Adipocyte (in vitro differentiated cells): Measurements from ENCODE around the gene ITSN1.

Experiments
- DNase-seq: peaks from one replicate; pipeline ENCODE4 v3.0.0-alpha.2; 2015; ENCODE audit warnings: low read depth
- H3K27me3 ChIP-seq: replicated peaks from 2 replicates; pipeline ENCODE4 v1.7.0; 2013; ENCODE audit warnings: mild to moderate bottlenecking, low read length, moderate library complexity; ENCODE audit not compliant: control insufficient read depth, insufficient read depth
- H3K36me3 ChIP-seq: 2 replicates; pipeline ENCODE4 v1.7.0; 2013; ENCODE audit warnings: low read length, mild to moderate bottlenecking, moderate library complexity; ENCODE audit not compliant: control insufficient read depth, insufficient read depth, severe bottlenecking
- H3K4me1 ChIP-seq: 2 replicates; pipeline ENCODE4 v1.7.0; 2013; ENCODE audit warnings: mild to moderate bottlenecking, low read length, moderate library complexity; ENCODE audit not compliant: control insufficient read depth, insufficient read depth
- H3K4me3 ChIP-seq: 2 replicates; pipeline ENCODE4 v1.7.0; 2013; ENCODE audit warnings: mild to moderate bottlenecking, low read length, moderate library complexity
- H3K9ac ChIP-seq: 2 replicates; pipeline ENCODE4 v1.7.0; 2013; ENCODE audit warnings: mild to moderate bottlenecking, low read length, moderate library complexity
- H3K9me3 ChIP-seq: 2 replicates; pipeline ENCODE4 v1.7.0; 2013; ENCODE audit warnings: mild to moderate bottlenecking, low read length, moderate library complexity; ENCODE audit not compliant: control insufficient read depth

The ITSN1 gene

GRCh38 chr21:33641352-33642026 is 812 bp upstream of the ITSN1 start, which contains the start of gene CRYZL1:
TSS of gene CRYZL1 (minus strand) at chr21:33641741. CDS start at chr21:33631551, 10,190 bp downstream.
- DNase-seq = peak; percentile 100
- H3K9ac ChIP-seq = peak within 1 kb of the TSS; percentile 97
- no peaks in the 10 kb centered on the region for H3K9me3 ChIP-seq
- H3K27me3 ChIP-seq = no peaks in the 10 kb centered on the region
- peak within 1 kb of the TSS; percentile 98 for H3K4me3 ChIP-seq
- H3K36me3 ChIP-seq = no peaks in the 10 kb centered on the region
- H3K4me1 ChIP-seq = peaks cover 30% of the 10 kb centered on the region

- peaks cover 30% of the 10 kb centered on the region for H3K4me1 ChIP-seq
- peak overlapping the region; percentile 98 for H3K4me3 ChIP-seq
- no peaks in the 10 kb centered on the region for H3K27me3 ChIP-seq
- H3K36me3 ChIP-seq = no peaks in the 10 kb centered on the region
- DNase-seq = peak; percentile 63
- peak overlapping the region; percentile 97 for H3K9ac ChIP-seq
- no peaks in the 10 kb centered on the region for H3K9me3 ChIP-seq
Observed at GRCh38 chr21:33642896-33643657, 776 bp downstream of the ITSN1 start.

GRCh38 chr21:33643658-33644311 is 1.5 kb downstream of the ITSN1 start:
- Histone ChIP-seq H3K4me1 (peaks cover 30% of the 10 kb centered on the region), H3K27me3 (no peaks in the 10 kb centered on the region), H3K9me3 (no peaks in the 10 kb centered on the region), H3K36me3 (no peaks in the 10 kb centered on the region), H3K4me3 (peak overlapping the region; percentile 98), H3K9ac (peak overlapping the region; percentile 97)
- DNase-seq = peak; percentile 52

- peaks cover 30% of the 10 kb centered on the region for H3K4me1 ChIP-seq
- no peaks in the 10 kb centered on the region for H3K27me3 ChIP-seq
- peak overlapping the region; percentile 98 for H3K4me3 ChIP-seq
- no peaks in the 10 kb centered on the region for H3K36me3 ChIP-seq
- no peaks in the 10 kb centered on the region for H3K9me3 ChIP-seq
- DNase-seq = peak; percentile 66
- peak overlapping the region; percentile 97 for H3K9ac ChIP-seq
Observed at GRCh38 chr21:33644383-33645074, 2.2 kb downstream of the ITSN1 start.

- no peak for DNase-seq
- no peak overlapping the region for H3K4me3 ChIP-seq
- H3K4me1 ChIP-seq = peaks cover 25% of the 10 kb centered on the region
- no peaks in the 10 kb centered on the region for H3K9me3 ChIP-seq
- H3K27me3 ChIP-seq = no peaks in the 10 kb centered on the region
- H3K9ac ChIP-seq = no peak overlapping the region
- no peaks in the 10 kb centered on the region for H3K36me3 ChIP-seq
Observed at GRCh38 chr21:33645730-33646129, 3.4 kb downstream of the ITSN1 start.

- no peak for DNase-seq
- Histone ChIP-seq H3K4me1 (peaks cover 23% of the 10 kb centered on the region), H3K36me3 (no peaks in the 10 kb centered on the region), H3K4me3 (no peak overlapping the region), H3K27me3 (no peaks in the 10 kb centered on the region), H3K9me3 (no peaks in the 10 kb centered on the region), H3K9ac (no peak overlapping the region)
Observed at GRCh38 chr21:33647587-33647986, 5.3 kb downstream of the ITSN1 start.

GRCh38 chr21:33648555-33648954 is 6.3 kb downstream of the ITSN1 start:
- no peaks in the 10 kb centered on the region for H3K27me3 ChIP-seq
- peaks cover 23% of the 10 kb centered on the region for H3K4me1 ChIP-seq
- no peaks in the 10 kb centered on the region for H3K36me3 ChIP-seq
- no peaks in the 10 kb centered on the region for H3K9me3 ChIP-seq
- H3K4me3 ChIP-seq = no peak overlapping the region
- DNase-seq = no peak
- no peak overlapping the region for H3K9ac ChIP-seq

- H3K9ac ChIP-seq = no peak overlapping the region
- peaks cover 12% of the 10 kb centered on the region for H3K4me1 ChIP-seq
- H3K27me3 ChIP-seq = no peaks in the 10 kb centered on the region
- no peaks in the 10 kb centered on the region for H3K9me3 ChIP-seq
- H3K36me3 ChIP-seq = peaks cover 8% of the 10 kb centered on the region
- DNase-seq = no peak
- H3K4me3 ChIP-seq = no peak overlapping the region
Observed at GRCh38 chr21:33650230-33650629, 7.9 kb downstream of the ITSN1 start.

- Histone ChIP-seq H3K27me3 (no peaks in the 10 kb centered on the region), H3K9ac (no peak overlapping the region), H3K9me3 (no peaks in the 10 kb centered on the region), H3K4me3 (no peak overlapping the region), H3K36me3 (peaks cover 8% of the 10 kb centered on the region), H3K4me1 (peaks cover 10% of the 10 kb centered on the region)
- DNase-seq = no peak
Observed at GRCh38 chr21:33650929-33651509, 8.7 kb downstream of the ITSN1 start.

- Histone ChIP-seq H3K27me3 (no peaks in the 10 kb centered on the region), H3K4me1 (peaks cover 10% of the 10 kb centered on the region), H3K9me3 (no peaks in the 10 kb centered on the region), H3K4me3 (no peak overlapping the region), H3K36me3 (peaks cover 8% of the 10 kb centered on the region), H3K9ac (no peak overlapping the region)
- DNase-seq = no peak
Observed at GRCh38 chr21:33651965-33652680, 9.8 kb downstream of the ITSN1 start.
